HG02678 (cell line): ENCODE data around the gene LIM2.

Experiments
- ATAC-seq: cut with Tn5 transposase; IDR thresholded peaks from one replicate; pipeline ENCODE4 v1.9.1; 2021; ENCODE audit warnings: mild to moderate bottlenecking, moderate library complexity; ENCODE audit not compliant: unreplicated experiment

The LIM2 gene

DNA sequence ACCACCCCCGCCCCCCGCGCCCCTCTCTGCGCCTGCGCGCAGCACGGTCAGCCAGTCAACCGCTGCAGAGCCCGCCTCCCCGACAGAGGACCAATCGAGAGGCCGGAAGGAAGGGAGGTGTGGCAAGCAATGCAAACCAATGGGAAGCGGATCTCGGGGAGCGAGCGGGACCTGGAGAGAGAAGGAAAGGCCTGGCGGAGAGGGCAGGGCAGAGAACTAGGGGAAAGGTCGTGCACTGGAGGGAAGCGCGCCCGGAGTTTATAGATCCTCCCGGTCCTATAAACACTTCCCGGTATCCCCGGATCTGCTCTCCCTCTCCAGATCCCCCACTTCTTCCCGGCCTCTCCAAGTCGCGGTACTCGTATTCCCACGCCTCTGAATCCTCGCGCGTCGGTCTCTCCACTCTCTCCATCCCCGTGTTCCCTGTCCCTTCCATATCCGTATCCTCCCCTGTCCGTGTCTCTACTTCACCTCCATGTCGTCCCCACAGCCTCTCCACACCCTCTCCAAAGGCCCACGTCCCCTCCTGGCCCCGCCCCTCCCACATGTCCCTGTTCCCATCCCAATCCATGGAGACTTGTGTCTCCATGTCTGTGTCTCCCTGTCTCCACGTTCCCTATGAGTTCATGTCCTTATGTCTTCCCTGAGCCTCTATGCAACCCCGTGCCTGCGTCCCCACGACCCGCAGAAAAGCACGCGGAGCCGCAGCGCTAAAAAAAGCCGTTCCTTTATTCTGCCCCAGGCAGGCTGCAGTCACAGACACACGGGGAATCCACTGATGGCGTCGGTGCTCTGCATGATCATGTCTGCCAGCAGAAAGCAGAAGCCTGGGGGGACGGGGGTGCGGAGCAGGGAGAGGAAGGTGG lies 21.2 kb downstream of the LIM2 start:
- ATAC-seq = peak; percentile 52

DNA sequence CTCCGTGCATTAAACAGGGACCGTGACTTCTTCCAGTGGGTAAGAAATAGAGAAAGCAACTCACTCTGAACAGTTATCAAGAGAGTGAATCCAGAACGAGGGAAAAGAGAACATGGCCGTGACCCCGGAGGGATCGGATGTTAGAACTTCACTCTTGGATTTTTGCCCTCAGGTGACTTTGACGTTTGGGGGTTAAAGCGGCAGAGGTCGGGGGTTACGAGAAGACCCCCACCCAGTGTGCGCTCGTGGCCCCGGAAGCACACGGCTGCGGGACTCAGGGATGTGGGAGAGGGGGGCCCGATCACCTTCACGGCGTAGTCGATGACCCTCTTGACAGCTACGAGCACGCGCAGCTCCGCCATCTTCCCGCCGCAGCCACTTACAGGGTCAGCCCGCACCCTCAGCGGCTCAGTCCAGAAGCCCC lies 21.8 kb downstream of the LIM2 start, which contains the start of gene ETFB:
Gene ETFB (minus strand): TSS at position 424 of the 424 bp plus-strand sequence. CDS start 62 bp downstream, at position 362.
- no peak for ATAC-seq

DNA sequence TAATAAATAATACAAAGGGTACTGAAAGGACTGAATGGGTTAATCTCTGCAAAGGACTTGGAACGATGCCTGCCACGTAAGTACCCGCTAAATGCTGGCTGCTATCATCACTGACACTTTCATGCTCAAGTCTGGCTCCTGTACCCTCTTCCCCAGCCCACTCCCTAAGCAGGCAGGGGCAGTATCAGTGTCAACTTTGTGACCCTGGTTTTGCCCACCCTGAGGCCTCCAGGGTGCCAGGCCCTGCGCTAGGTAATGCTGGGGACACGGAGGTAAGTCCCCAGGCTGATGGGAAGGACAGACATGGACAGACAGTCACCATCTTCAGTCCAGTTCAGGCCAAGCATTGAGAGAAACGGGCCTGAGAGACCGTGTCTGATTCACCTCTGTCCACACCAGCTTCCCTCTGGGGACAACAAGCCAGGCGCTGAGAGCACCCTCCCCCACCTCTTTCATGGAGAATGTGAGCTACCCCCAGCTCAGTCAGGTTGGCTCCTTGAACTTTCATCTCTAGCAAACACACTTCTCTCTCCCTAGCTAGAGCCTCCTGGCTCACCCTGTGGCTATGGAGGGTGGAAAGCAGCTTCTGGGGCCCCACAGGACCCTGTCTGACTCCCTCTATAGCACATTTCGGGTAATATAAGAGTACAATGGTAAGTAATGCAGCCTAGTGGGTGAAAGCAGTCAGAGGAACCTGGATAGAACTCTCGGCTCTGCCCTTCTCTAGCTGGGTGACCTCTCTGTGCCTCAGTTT lies 22.4 kb downstream of the LIM2 start:
- ATAC-seq = no peak

DNA sequence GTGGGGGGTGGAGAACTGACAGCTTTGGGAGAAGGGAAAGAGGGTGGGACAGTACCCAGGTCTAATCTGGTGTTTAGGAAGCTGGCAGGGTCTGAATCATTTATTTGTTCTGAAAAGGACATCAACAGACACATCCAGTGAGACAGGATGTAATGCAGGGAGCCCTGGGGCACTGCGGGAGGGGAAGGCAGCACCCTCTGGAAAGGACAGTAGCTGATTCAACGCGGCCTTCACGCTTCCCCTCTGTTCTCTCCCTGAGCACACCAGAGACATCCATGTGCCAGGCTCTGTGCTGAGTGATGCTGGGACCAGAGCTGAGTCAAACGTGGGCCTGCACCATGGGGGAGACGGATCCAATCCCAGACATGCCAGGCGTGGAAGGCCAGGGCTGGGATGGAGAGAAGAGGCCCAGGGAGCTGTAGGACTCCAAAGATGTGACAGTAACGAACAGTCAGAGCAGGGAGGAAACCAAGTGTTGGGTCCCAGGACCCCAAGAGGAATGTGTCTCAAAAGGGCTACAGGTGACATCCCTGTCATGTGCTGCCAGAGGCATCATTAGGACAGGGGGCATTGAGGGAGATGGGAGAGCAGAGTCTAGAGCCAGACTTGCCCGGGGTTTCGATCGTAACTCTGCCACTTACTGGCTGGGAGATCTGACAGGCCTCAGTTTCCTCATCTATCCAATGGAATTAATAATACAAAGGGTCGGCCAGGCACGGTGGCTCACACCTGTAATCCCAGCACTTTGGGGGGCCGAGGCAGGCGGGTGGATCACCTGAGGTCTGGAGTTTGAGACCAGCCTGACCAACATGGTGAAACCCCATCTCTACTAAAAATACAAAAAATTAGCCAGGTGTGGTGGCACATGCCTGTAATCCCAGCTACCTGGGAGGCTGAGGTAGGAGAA lies 23.3 kb downstream of the LIM2 start:
- ATAC-seq = no peak

DNA sequence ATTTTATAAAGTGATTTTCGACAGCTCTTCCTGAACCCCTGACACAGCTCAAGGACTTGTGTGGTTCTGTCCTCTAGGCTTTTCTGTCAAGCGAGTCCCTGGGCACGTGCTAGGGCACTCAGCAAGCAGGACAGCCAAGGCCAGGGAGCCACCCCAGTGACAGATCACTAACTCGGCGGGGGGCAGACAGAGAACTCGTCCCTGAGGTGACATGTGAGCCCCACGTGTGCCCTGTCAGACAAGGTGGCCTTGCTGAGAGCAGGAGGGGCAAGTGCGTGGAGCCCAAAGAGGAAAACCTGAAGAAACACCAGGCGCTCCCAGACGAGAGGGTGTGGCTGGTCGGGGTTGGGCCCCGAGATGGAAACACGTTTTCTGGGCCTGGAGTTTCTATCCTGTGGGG lies 26.5 kb downstream of the LIM2 start:
- ATAC-seq = no peak

DNA sequence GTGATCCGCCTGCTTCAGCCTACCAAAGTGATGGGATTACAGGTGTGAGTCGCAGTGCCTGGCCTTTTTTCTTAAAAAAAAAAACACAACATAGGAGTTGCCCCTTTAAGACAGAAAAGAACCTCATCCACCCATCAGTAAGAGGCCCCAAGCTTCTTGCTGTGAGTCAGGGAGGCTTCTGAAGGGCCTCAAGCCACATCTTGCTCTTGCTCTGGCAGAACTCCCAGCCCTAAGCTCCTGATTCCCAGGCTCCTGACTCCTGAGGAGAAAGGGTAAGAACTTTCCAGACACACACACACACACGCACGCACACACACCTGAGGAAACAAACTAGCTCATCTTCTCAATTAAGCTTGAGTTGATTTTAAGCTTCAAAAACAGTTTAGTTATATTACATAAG lies 28.5 kb downstream of the LIM2 start:
- no peak for ATAC-seq

DNA sequence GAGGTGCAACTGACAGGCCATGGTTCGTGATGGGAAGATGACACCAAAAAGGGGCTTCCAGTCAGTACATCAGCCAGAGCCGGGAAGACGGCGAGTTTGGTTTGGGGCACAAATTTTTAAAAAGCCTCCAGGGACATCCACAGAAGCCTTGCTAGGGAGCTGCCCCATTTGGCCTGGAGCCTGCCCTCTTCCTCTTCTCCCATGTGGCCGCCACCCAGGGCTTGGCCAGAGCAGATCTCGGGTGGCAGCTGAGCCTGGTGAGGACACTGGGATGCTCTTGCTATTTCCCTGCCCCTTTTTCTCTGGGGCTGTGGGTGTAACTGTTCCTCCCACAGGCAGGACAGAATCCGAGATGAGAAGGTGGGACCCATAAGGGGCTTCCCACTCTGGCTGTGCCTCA lies 29.8 kb downstream of the LIM2 start:
- ATAC-seq = no peak

DNA sequence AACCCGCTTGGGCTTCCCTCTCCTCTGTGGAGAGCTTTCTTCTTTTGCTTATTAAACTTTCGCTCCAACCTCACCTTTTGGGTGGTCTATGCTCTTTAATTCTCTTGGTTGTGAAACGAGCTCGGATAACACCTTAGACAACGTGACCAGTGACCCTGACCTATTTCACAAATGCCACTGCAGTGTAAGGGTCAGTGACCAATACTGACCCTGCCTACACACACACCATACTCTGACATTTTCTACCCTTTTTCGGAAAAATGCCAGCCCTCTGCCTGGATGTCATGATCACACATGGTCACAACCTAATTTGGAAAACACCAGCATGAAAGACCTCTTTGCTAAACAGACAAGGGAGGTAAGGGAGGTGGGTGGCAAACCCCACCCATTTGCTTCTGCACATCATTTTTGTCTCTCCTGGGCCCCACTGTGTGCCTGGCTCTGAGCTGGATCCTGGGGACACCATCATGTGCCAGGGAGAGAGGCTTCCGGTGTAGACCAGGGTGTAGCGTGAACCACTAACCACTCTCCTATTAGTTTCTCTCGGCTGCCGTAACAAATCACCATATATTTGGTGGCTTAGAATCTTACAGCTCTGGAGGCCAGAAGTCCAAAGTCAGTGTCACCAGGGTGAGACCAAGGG lies 31.5 kb downstream of the LIM2 start:
- no peak for ATAC-seq

DNA sequence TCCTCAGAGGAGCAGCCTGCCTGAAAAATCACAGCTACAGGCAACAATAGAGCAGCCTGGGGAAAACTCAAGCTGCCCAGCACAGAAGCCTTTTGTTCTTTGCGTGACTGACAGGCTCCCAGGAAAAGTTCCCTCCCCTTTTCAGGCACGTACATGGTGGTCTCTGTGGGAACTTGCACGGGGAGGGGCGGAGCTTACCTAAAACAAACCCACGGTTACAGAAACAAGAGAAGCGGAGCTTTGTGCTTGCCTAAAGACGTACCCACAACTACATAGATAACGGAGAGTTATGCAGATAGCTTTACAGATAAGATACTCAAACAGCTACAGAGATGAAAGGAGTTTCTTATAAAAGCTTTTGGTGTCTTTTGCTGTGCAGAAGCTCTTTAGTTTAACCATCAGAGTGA lies 33.0 kb downstream of the LIM2 start:
- no peak for ATAC-seq

DNA sequence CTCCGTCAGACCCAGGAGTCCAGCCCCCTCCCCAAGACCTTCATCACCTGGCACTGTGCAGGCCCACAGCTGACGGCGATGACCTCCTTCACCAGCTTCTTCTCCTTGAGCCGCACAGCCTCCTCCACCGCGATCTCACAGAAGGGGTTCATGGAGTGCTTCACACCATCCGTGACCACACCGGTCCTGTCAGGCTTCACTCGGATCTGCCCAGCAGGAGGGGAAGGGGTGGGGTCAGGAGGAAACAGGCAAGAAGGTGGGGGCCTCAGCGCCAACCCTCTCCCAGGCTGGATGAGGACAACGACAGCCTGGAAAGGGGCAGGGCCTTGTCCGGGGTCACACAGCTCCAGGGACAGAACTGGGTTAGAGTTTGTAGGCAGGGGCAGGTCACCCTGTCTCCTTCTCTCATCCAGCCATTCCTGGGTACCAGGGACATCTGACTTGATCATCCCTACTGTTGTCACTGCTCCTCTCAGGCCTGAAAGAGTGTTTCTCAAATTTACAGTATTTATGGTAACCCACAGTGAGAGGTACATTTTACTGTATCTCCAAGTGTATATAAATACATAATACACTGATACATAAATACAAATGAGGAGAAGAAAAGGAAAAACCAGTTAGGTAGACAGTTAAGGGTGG lies 33.6 kb downstream of the LIM2 start:
- ATAC-seq = no peak

DNA sequence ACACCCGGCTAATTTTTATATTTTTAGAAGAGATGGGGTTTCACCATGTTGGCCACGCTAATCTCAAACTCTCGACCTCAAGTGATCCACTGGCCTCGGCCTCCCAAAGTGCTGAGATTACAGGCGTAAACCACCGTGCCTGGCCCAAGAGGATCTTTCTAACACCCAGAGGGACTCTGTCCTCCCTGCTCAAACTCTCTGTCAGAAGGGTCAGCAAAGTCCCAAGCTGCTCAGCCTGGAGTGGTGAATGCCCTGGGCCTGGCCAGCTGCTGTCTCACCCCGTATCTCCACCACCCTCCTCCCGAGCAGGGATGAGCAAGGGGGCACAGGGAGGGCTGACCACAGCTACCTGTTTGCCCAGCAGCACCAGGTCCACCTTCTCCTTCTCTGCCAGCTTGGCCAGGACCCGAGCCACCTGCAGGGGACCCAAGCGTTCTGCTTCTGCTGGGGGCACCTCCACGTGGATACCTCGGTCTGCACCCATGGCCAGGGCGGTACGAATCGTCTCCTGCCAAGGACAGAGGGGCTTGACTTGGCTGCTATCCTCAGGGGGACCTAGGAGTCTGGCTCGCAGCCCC lies 34.9 kb downstream of the LIM2 start:
- no peak for ATAC-seq

DNA sequence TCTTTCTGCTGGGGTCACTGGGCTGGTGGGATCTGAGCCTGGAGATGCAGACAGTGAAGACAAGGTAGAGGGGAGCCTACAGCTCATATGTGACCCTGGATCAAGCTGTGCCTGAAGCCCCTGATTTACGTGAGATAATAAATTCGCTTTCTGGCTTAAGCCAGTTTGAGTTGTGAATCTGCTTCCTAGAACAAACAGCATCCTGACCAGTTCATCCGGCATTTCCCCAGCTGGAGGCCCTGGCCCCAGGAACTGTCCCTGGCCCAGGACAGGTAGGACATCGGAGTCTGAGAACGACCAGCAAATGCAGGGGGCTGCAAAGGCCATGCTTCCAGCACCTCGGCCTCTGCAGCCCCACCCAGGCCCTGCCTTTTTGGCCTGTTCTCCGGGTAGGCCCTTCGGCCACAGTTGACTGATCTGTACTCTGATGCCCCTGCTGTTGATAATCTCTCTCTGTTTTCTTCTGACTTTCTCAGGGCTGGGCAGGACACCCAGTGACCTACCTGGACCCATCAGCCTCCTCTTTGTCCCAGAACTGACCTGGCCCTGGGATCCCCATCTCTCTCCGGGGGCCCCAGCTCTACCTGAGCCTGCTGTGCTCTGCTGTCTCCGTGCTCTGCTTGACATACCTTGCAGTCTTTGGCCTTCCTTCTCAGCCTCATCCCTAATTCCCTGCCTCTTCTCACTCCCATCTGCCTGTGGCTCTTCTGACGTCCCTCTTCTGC lies 36.3 kb downstream of the LIM2 start:
- ATAC-seq = no peak

DNA sequence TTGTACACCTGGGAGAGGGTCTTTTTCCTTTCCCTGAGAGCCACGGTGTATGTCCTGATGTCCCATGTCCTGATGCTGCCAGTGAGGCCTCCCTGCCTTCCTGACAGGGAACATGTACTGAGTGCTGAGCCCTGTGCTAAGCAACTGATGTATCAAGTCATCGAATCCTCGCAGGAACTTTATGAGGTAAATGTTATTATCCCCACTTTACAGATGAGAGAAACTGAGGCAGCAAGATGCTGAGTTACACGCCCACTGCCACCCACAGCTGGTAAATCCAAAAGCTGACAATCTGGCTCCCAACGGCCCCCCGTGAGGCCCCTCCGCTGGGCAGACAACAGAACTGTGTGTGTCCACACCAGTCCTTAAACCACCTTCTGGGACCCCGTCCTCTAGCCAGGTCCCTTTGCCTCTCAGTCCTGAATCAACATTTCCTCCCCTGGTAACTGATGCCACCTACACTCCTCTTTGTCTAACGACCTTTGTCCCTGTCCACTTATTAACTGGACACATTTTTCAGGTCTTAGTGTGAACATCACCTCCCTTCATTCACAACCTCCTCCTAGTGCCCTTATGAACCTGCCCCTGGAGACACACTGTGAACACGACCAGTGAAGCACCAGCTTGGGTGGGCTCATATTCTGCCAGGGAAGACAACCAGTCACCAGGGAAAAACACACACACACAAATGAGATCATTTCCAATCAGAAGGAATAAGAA lies 40.4 kb downstream of the LIM2 start:
- no peak for ATAC-seq

DNA sequence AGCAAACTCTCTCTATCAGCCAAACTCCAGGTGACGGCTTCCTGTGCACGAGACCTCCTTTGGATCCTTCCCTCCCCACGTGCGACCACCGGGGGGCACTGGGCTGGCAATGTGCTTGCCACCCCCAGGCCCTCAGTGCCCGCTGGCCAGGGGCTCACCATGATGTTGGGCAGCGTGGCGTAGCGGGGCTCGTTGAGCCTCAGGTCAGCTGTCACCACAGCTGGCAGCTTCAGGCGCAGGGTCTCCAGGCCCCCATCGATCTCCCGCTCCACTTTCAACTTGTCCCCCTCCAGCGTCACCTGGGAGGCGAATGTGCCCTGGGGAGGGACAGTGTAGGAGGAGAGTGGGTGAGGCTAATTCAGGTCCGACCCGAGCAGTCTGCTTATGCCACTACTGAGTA lies 41.0 kb downstream of the LIM2 start:
- no peak for ATAC-seq

DNA sequence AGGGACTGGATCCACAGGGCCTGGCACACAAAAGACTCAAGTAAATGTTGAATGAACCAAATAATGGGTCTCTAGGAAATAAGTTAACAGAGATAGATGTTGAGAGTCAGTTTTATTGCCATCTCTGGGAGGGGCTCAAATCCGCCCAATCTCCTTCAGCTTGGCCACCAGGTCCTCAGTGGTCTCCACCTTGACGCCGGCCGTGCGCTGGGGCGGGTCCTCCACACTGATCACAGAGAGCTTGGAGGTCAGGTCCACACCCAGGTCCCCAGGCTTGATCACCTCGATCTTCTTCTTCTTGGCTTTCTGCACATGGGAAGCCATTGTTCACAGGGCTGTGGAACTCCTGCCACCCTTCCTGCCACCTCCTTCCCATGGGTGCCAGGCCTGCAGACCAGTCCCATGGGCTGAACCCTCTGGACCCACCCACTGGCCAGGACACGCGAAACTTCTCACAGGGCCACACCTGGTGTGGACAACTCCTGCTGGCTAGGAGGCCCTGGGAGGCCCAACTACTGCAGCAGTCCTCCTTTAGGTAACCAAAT lies 42.6 kb downstream of the LIM2 start:
- ATAC-seq = no peak

DNA sequence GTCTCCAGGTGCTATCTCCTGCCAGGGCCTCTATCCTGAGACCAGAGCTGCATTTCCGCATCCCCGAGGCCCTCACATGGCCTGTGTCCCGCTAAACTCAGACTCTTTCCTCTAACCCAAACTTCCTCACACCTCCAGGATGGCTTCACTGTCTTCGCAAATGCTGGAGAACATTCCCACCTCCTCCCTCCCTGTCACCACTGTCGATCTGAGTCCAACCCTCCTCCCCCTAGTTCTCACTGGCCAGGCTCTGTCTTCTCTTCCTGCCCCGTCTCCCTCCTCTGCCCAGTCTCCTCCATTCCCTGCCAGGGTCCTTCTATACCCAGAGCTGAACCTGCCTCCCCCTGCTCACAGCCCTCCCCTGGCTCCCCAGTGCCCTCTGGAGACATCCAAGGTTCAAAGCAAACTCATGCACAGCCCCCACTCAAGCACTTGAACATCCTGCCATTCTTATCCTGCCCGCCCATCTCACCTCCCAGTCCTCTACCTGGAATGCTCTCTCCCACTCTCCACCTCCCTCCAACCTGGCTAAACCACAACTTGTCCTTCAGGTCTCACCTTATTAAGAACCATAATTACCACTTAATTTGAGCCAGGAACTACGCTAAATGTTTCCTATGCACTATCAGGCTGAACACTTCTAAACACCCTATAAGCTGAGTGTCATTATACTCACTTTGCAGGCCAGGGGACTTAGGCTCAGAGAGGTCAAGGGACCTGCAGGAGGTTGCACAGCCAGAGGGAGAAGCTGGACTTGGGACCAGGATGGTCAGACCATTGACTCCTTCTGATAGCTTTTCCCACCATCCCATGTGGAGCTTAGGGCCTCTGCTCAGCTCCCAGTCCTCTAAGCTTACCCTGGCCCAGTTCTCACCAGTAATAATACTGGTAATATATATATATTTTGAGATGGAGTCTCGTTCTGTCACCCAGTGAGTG lies 44.9 kb downstream of the LIM2 start:
- no peak for ATAC-seq

DNA sequence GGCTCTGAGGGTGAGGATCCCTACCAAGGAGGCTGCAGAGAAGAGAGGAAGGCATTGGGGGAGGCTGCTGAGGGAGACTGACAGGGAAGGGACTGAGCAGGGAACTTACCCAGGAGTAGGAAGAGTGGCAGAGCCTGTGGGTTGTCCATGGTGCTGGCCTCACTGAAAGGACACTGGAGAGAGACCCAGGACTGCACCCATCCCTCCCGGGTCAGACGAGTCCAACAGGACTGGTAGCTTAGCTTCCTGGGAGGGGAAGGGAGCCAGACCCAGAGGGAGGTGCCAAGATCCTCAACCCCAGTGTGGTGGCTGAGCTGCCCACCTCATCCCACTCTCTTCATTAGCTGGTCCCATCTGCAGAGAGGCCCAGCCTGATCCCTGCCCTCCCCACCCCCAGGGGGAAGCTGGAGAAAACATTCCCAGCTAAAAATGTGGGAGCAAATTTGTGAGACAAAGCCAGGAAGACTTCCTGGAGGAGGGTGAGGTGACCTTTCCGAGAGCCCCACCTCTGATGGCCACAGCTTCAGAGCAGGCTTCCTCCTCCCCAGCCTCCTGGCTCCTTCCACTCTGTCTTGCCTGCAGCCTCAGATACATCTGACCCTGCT lies 45.7 kb downstream of the LIM2 start, which contains the start of gene VSIG10L:
Gene VSIG10L (minus strand): TSS at position 164 of the 605 bp plus-strand sequence. CDS start 15 bp downstream, at position 149.
- no peak for ATAC-seq
